Measurements from ENCODE around the gene DDX20. TPM values are rescaled to one million over a fixed set of nuclear protein-coding genes. Genes with fewer than 3 reads are reported as not detected.

The DDX20 gene
- total RNA-seq, 1 donor from 2014 or later: 31.6 TPM

DNA sequence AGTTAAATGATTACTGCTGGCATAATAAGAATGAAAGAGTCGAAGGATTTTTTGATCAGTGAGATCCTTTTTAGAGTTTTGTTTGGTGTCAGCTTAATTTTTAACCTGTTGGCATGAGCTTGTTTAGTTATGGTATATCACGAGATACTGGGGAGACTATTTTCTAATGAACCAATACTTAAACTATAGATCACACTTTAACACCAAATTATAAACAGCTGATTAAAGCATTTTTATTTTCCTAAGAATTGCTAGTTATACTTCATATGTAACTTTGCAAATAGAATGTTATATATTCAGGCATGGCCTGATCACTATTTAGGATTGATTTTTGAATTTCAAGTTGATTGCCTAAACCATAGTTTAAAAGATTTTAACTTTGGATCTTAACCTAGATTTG lies 6.0 kb downstream of the DDX20 start:
- TF ChIP-seq CTCF (conservative IDR thresholded peaks at IDR 0.05; ENCODE audit: low read depth, low read length): no peak
- no peak for DNase-seq (ENCODE audit: low read depth)

GRCh38 chr1:111762332-111762731 lies 6.6 kb downstream of the DDX20 start:
- no peak for DNase-seq (ENCODE audit: low read depth)
- H3K4me3 ChIP-seq (ENCODE audit: low read depth, low read length): no peak overlapping the region
- no peak for TF ChIP-seq CTCF (conservative IDR thresholded peaks at IDR 0.05; ENCODE audit: low read depth, low read length)

More for the DNA sequence above, 6.0 kb downstream of the DDX20 start:
- H3K4me3 ChIP-seq (ENCODE audit: low read depth, low read length): no peak overlapping the region

GRCh38 chr1:111768023-111768422 lies 12.3 kb downstream of the DDX20 start:
- no peak overlapping the region for H3K4me3 ChIP-seq (ENCODE audit: low read depth, low read length)
- TF ChIP-seq CTCF (conservative IDR thresholded peaks at IDR 0.05; ENCODE audit: low read depth, low read length): no peak
- DNase-seq (ENCODE audit: low read depth): no peak

DNA sequence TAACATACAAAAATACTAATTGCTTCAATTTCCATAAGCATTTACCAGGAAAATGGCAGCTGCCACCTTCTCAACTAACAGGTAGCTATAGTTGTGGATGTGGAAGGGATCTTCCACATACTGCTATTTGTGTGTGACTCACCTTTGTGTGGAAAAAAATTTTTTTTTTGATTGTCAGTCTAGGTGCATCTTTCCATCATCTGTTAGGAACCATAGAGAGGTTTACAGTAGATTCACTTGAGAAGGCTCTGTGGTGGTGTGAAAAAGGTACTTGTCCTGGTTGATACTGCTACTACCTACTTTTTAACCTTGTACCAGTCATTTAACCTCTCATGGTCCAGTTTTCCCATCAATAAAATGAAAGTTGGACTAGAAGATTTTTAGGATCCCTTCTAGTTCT lies 12.9 kb downstream of the DDX20 start:
- no peak for DNase-seq (ENCODE audit: low read depth)
- TF ChIP-seq CTCF (conservative IDR thresholded peaks at IDR 0.05; ENCODE audit: low read depth, low read length): no peak
- H3K4me3 ChIP-seq (ENCODE audit: low read depth, low read length): no peak overlapping the region

GRCh38 chr1:111769517-111770146 lies 13.9 kb downstream of the DDX20 start:
- peak; percentile 29 for DNase-seq (ENCODE audit: low read depth)
- H3K4me3 ChIP-seq (ENCODE audit: low read depth, low read length): no peak overlapping the region
- TF ChIP-seq CTCF (conservative IDR thresholded peaks at IDR 0.05; ENCODE audit: low read depth, low read length): peak; percentile 84

DNA sequence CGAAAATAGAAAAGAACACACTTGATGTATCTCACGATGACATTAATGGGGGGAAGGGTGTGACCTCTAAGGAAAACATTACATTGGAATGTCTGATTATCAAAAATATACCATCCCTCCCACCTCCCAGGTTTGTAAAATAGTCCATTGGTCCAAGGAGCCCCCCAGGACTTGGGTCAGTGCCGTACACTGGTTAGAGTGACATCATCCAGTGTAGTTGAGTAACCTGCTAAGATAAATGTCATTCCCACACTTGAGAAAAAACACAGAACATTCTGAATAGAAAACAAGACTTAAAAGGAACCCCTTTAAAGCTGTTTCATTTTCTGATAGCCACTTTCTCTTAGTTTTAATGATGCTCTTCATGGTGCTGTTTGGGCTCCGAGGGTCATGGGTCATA lies 15.2 kb downstream of the DDX20 start:
- H3K4me3 ChIP-seq (ENCODE audit: low read depth, low read length): no peak overlapping the region
- TF ChIP-seq CTCF (conservative IDR thresholded peaks at IDR 0.05; ENCODE audit: low read depth, low read length): no peak
- DNase-seq (ENCODE audit: low read depth): no peak

- DNase-seq (ENCODE audit: low read depth): no peak
- TF ChIP-seq CTCF (conservative IDR thresholded peaks at IDR 0.05; ENCODE audit: low read depth, low read length): no peak
- H3K4me3 ChIP-seq (ENCODE audit: low read depth, low read length): no peak overlapping the region
These were observed 20.3 kb downstream of the DDX20 start for GRCh38 chr1:111775966-111776365.
